HepG2 (cell line): ENCODE measurements around the gene RSPH1. TPM values are rescaled to one million over a fixed set of nuclear protein-coding genes. Genes with fewer than 3 reads are reported as not detected.

Experiments used
- ATAC-seq: fragments of 200-7000 bp; cut with Tn5 transposase; 3 replicates; pipeline ENCODE4 v1.9.1; 2020; ENCODE audit warnings: mild to moderate bottlenecking, moderate library complexity
- BruUV-seq: library from RNA; stranded (reverse); fragments of 400-500 nt; replicated peaks from 2 replicates; lab custom pipeline; 2021; lab: Mats Ljungman, UMichigan
- CTCF ChIA-PET: fragments of 300-600 bp; formaldehyde crosslinking; extraction: SDS; loops from one replicate; lab custom pipeline; 2021; ENCODE audit warnings: low total read pairs, inconsistent platforms, low intra/inter-chr PET ratio; lab: Yijun Ruan, JAX
- POLR2A ChIA-PET: fragments of 350-600 bp; sonication (Branson Sonifier 250); formaldehyde crosslinking; loops from one replicate; lab custom pipeline; 2020; ENCODE audit warnings: antibody characterized with exemption, inconsistent platforms; lab: Yijun Ruan, JAX
- DNase-seq: peaks from one replicate; pipeline ENCODE4 v3.0.0-alpha.2; 2015; ENCODE audit warnings: low spot score
- FAIRE-seq: peaks from 3 replicates; lab custom pipeline; 2011; peaks lifted over from hg19 to GRCh38; lab: Jason Lieb, UNC
- H2AFZ ChIP-seq: one replicate; pipeline ENCODE4 v1.6.1; 2011; ENCODE audit warnings: low read length, inconsistent platforms
- H3K27ac ChIP-seq: fragments of 300-600 bp; 3 replicates; pipeline ENCODE4 v1.8.0; 2011; ENCODE audit warnings: mixed run types, mild to moderate bottlenecking, mixed read lengths, low read length, inconsistent platforms; ENCODE audit not compliant: insufficient read depth; ENCODE audit errors: extremely low read length
- H3K27me3 ChIP-seq, 2 experiments: fragments of 200-600 bp in 1 of 2; 2 replicates in 1 of 2; 3 replicates in 1 of 2; pipeline versions ENCODE4 v1.6.0 to v1.8.0; 2011; ENCODE audit warnings: low read length in 2 of 2, mild to moderate bottlenecking in 2 of 2, moderate library complexity in 2 of 2, inconsistent platforms in 1 of 2; ENCODE audit not compliant: insufficient read depth in 2 of 2, control insufficient read depth in 1 of 2
- H3K36me3 ChIP-seq, 2 experiments: fragments of 200-600 bp in 1 of 2; replicated peaks in 1 of 2; 2 replicates in 1 of 2; 3 replicates in 1 of 2; pipeline versions ENCODE4 v1.5.1 to v1.8.0; 2011; ENCODE audit warnings: low read length in 2 of 2, inconsistent platforms in 1 of 2; ENCODE audit not compliant: insufficient read depth in 2 of 2, control insufficient read depth in 1 of 2
- H3K4me1 ChIP-seq: 2 replicates; pipeline ENCODE4 v1.5.1; 2012; ENCODE audit warnings: low read length, inconsistent platforms; ENCODE audit not compliant: insufficient read depth
- H3K4me2 ChIP-seq: 2 replicates; pipeline ENCODE4 v1.6.0; 2011; ENCODE audit warnings: low read depth, low read length, inconsistent platforms
- H3K4me3 ChIP-seq, 3 experiments: fragments of 200-600 bp in 1 of 3; sonication (generic), shearing (Covaris generic) in 1 of 3; replicated peaks in 1 of 3; 2 replicates each; pipeline ENCODE4 v1.5.1; 2011 to 2016; ENCODE audit warnings: low read length in 3 of 3, inconsistent platforms in 2 of 3, low read depth in 2 of 3, mild to moderate bottlenecking in 2 of 3, control low read depth in 1 of 3, mixed read lengths in 1 of 3; ENCODE audit not compliant: insufficient read depth in 1 of 3
- H3K79me2 ChIP-seq: one replicate; pipeline ENCODE4 v1.6.1; 2011; ENCODE audit warnings: low read length, inconsistent platforms; ENCODE audit not compliant: insufficient read depth
- H3K9ac ChIP-seq: 2 replicates; pipeline ENCODE4 v1.6.0; 2011; ENCODE audit warnings: mild to moderate bottlenecking, low read depth, low read length, inconsistent platforms; ENCODE audit not compliant: insufficient read depth
- H3K9me3 ChIP-seq: 2 replicates; pipeline ENCODE4 v1.5.1; 2012; ENCODE audit warnings: mild to moderate bottlenecking, low read length
- H4K20me1 ChIP-seq: 2 replicates; pipeline ENCODE4 v1.6.0; 2011; ENCODE audit warnings: inconsistent platforms, mild to moderate bottlenecking, low read length, moderate library complexity; ENCODE audit not compliant: insufficient read depth
- ARID4A ChIP-seq: sonication (generic); formaldehyde crosslinking; IDR thresholded peaks from 2 replicates; pipeline ENCODE4 v1.5.0; 2020; ENCODE audit warnings: mild to moderate bottlenecking, missing genetic modification reagents, borderline replicate concordance
- CHD4 ChIP-seq: fragments of 200-600 bp; sonication (generic); IDR thresholded peaks from 2 replicates; pipeline ENCODE4 v1.7.0; 2017; ENCODE audit warnings: mild to moderate bottlenecking, low read length, borderline replicate concordance
- HDAC6 ChIP-seq: fragments of 200-600 bp; sonication (generic); IDR thresholded peaks from 2 replicates; pipeline ENCODE4 v1.7.0; 2017; ENCODE audit warnings: mild to moderate bottlenecking, antibody characterized with exemption, low read length, low read depth
- MTF1 ChIP-seq: sonication (generic); formaldehyde crosslinking; IDR thresholded peaks from 2 replicates; pipeline ENCODE4 v1.5.0; 2020; ENCODE audit warnings: missing genetic modification reagents
- NCOR1 ChIP-seq: fragments of 200-600 bp; sonication (generic); IDR thresholded peaks from 2 replicates; pipeline ENCODE4 v1.7.0; 2017; ENCODE audit warnings: antibody characterized with exemption, low read length, borderline replicate concordance
- NFIC ChIP-seq: IDR thresholded peaks from 2 replicates; pipeline ENCODE4 v1.6.1; 2012; ENCODE audit warnings: mild to moderate bottlenecking, low read length, inconsistent platforms
- POGK ChIP-seq: sonication (generic); formaldehyde crosslinking; conservative IDR thresholded peaks from 2 replicates; pipeline ENCODE4 v1.8.0; 2022; ENCODE audit warnings: mild to moderate bottlenecking, moderate library complexity, missing genetic modification reagents
- RCOR2 ChIP-seq: IDR thresholded peaks from 2 replicates; pipeline ENCODE4 v1.6.1; 2016; ENCODE audit warnings: missing biosample characterization, missing genetic modification reagents
- RFX1 ChIP-seq: fragments of 450-650 bp; IDR thresholded peaks from 2 replicates; pipeline ENCODE4 v1.6.1; 2017
- SNAPC2 ChIP-seq: sonication (generic); formaldehyde crosslinking; IDR thresholded peaks from 2 replicates; pipeline ENCODE4 v1.8.1; 2022; ENCODE audit warnings: mild to moderate bottlenecking, missing genetic modification reagents
- TEF ChIP-seq: sonication (generic); formaldehyde crosslinking; IDR thresholded peaks from 2 replicates; pipeline ENCODE4 v1.5.0; 2020; ENCODE audit warnings: missing genetic modification reagents
- TGIF2 ChIP-seq: IDR thresholded peaks from 2 replicates; pipeline ENCODE4 v1.6.1; 2016; ENCODE audit warnings: control low read depth, missing compliant biosample characterization
- ZBTB3 ChIP-seq: sonication (generic); formaldehyde crosslinking; IDR thresholded peaks from 2 replicates; pipeline ENCODE4 v1.4.0; 2020; ENCODE audit warnings: low read depth, mild to moderate bottlenecking, moderate library complexity, missing genetic modification reagents, borderline replicate concordance
- ZNF446 ChIP-seq: sonication (generic); formaldehyde crosslinking; IDR thresholded peaks from 2 replicates; pipeline ENCODE4 v1.5.0; 2020; ENCODE audit warnings: mild to moderate bottlenecking, missing genetic modification reagents
- ZZZ3 ChIP-seq: sonication (generic); formaldehyde crosslinking; IDR thresholded peaks from 2 replicates; pipeline ENCODE4 v1.4.0; 2020; ENCODE audit warnings: missing genetic modification reagents, mild to moderate bottlenecking, borderline replicate concordance
- WGBS: methylation state at CpG from one replicate; pipeline ENCODE4 v1.1.6; 2017; ENCODE audit warnings: low lambda C conversion rate; 5-methylcytosine and 5-hydroxymethylcytosine counted together
- in situ Hi-C: cut with HindIII; loops from 2 replicates; pipeline ENCODE4 v1.10.0; 2017; ENCODE audit warnings: low pct_unique_long_range_greater_than_20kb; ENCODE audit not compliant: extremely low pct_ligation_motif_present
- intact Hi-C: fragments of 100-400 bp; cut with micrococcal nuclease; formaldehyde crosslinking; loops from one replicate; pipeline ENCODE4 v1.10.0; 2022; ENCODE audit not compliant: unreplicated experiment
- polyA plus RNA-seq, 8 experiments: library from polyadenylated mRNA; depleted of rRNA in 3 of 8; stranded (reverse) in 7 of 8; unstranded in 1 of 8; fragments of >200 nt; fragmentation: Illumina TruSeq in 4 of 8; extraction: Trizol in 4 of 8; gene quantifications; 2 replicates each; pipeline versions ENCODE4 v1.2.1 to v1.2.3, GENCODE V29; 2011 to 2016; ENCODE audit warnings: low read depth in 4 of 8, missing spikeins in 1 of 8, mixed read lengths in 1 of 8; ENCODE audit not compliant: insufficient read depth in 1 of 8
- total RNA-seq, 5 experiments: library from RNA; depleted of rRNA; stranded (reverse); fragments of >200 nt; fragmentation: Illumina TruSeq; extraction: Trizol; gene quantifications; 2 replicates each; pipeline ENCODE4 v1.2.3, GENCODE V29; 2016; ENCODE audit warnings: low read depth in 1 of 5
- TF ChIP-seq, protein P1 (sequence below): sonication (generic); formaldehyde crosslinking; IDR thresholded peaks from 2 replicates; pipeline ENCODE4 v1.8.1; 2023; ENCODE audit warnings: mild to moderate bottlenecking, missing genetic modification reagents

RSPH1 gene
- total and polyA plus RNA-seq, 2 of the 13 experiments (the other 11 are each of a cell fraction or from before 2014, with no cell fraction given) = not detected

DNA sequence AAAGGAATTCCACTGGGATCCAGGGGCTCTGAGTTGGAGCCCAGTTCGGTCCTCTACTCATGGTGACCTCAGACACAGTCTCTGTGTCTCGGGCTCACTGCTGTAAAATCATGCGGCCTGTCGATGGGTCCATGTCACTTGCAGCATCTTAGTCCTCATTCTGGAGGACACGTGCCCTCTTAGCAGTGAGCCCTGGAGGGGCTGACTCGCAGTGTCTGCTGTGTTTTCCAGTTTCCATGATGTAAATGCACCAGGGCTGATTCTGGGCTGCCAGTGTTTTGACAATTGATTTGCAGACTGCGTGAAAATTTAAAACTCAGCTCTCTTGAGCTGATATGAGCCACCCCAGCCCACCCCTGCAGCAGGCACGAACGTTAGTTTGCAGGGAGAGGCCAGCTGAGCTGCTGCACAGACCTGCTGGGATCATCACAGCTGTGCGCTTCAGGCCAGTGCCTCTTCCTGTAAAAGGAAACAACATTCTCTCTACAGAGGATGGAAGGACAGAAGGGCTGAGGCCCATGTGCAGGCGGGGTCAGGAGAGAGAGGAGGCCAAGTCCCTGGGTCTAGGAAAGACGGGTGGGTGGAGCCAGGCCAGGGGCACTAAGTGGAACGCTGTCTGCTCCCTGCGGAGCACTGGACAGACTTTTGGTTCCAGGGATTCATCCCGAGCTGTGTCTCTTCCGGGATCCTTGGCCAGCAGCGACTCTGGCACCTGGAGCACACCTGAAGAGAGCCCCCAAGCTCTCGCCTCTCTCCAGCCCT is 42.6 kb downstream of the RSPH1 start:
- no peaks in the 10 kb centered on the region for H3K79me2 ChIP-seq
- H3K36me3 ChIP-seq = no peaks in the 10 kb centered on the region
- H3K27me3 ChIP-seq = peaks cover 0 to 12% of the 10 kb centered on the region in 2 experiments; a peak in 2 of 5 replicates
- in situ Hi-C loops (no loop called here), intact Hi-C loops (no loop called here)
- no peak overlapping the region for H3K4me3 ChIP-seq
- H3K9ac ChIP-seq = no peak overlapping the region
- no peaks in the 10 kb centered on the region for H3K9me3 ChIP-seq
- 15% methylated on average over 12 of the region's 18 CpGs for whole genome bisulfite sequencing
- no peak for TF ChIP-seq TEF
- no peak for TF ChIP-seq CHD4
- TF ChIP-seq TGIF2 (CRISPR knock-in tag) = no peak
- no peak for TF ChIP-seq NCOR1
- TF ChIP-seq POGK (CRISPR knock-in tag) = no peak
- no peak for TF ChIP-seq MTF1
- no peak for TF ChIP-seq ZZZ3 (CRISPR knock-in tag)
- no peak for TF ChIP-seq HDAC6
- no peak for TF ChIP-seq RFX1
- no peak for TF ChIP-seq ZBTB3
- TF ChIP-seq RCOR2 (CRISPR knock-in tag) = no peak
- no peak for TF ChIP-seq ZNF446
- TF ChIP-seq ARID4A = no peak
- no peak for TF ChIP-seq NFIC
- no peak for TF ChIP-seq SNAPC2 (CRISPR knock-in tag)
- TF ChIP-seq, protein P1, sequence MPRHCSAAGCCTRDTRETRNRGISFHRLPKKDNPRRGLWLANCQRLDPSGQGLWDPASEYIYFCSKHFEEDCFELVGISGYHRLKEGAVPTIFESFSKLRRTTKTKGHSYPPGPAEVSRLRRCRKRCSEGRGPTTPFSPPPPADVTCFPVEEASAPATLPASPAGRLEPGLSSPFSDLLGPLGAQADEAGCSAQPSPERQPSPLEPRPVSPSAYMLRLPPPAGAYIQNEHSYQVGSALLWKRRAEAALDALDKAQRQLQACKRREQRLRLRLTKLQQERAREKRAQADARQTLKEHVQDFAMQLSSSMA (CRISPR knock-in tag) = no peak
- TF ChIP-seq, all 625 proteins: peak for 0
- Histone ChIP-seq H3K4me1 (peaks cover 4% of the 10 kb centered on the region; the same call in 1 of the 2 replicates), H2AFZ (no peak overlapping the region), H3K27ac (no peak overlapping the region), H3K4me2 (no peak overlapping the region), H4K20me1 (no peaks in the 10 kb centered on the region)
- DNase-seq (no peak), FAIRE-seq (no peak), ATAC-seq (no peak)
- CTCF ChIA-PET = no interaction called here
- POLR2A ChIA-PET = no interaction called here
- no TSS peak for BruUV-seq
